ENCODE measurements around the gene C12orf60.

DNA sequence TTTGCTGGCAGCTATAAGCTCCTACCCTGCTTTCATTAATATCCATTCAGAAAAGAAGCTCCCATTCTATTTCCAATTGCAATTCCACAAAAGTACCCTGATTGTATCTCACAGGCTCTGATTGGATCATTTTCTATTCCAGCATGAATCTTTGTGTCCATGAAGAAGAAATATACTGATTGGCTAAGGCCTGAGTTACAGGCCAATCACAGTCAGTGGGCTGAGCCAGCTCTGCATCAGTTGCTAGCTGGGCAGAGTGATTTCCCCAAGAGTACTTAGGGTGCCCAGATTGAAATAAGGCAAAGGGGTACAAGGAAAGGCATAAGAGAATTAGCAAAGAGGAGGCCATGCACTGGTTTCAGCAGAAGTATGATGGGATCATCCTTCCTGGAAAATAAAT lies 25.4 kb downstream of the C12orf60 start:
- no peak for TF ChIP-seq EZH2 (IDR thresholded peaks at IDR 0.05; ENCODE audit: borderline replicate concordance, low read depth, low read length, severe bottlenecking)
- TF ChIP-seq, protein P1, sequence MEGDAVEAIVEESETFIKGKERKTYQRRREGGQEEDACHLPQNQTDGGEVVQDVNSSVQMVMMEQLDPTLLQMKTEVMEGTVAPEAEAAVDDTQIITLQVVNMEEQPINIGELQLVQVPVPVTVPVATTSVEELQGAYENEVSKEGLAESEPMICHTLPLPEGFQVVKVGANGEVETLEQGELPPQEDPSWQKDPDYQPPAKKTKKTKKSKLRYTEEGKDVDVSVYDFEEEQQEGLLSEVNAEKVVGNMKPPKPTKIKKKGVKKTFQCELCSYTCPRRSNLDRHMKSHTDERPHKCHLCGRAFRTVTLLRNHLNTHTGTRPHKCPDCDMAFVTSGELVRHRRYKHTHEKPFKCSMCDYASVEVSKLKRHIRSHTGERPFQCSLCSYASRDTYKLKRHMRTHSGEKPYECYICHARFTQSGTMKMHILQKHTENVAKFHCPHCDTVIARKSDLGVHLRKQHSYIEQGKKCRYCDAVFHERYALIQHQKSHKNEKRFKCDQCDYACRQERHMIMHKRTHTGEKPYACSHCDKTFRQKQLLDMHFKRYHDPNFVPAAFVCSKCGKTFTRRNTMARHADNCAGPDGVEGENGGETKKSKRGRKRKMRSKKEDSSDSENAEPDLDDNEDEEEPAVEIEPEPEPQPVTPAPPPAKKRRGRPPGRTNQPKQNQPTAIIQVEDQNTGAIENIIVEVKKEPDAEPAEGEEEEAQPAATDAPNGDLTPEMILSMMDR (IDR thresholded peaks at IDR 0.05; ENCODE audit: borderline replicate concordance, extremely low read depth, low read length, poor library complexity, severe bottlenecking), result no peak
